DOHH2 (cell line): Measurements from ENCODE around the gene ACOT12.

Experiments used
- H3F3A ChIP-seq: fragments of 200-600 bp; sonication (generic), shearing (Covaris generic); 2 replicates; pipeline ENCODE4 v1.6.0; 2016; ENCODE audit warnings: antibody characterized with exemption, mild to moderate bottlenecking; ENCODE audit not compliant: control insufficient read depth, insufficient read depth
- H3K27ac ChIP-seq: fragments of 200-600 bp; sonication (generic); 2 replicates; pipeline ENCODE4 v1.5.1; 2014; ENCODE audit warnings: low read depth, mild to moderate bottlenecking, low read length, moderate library complexity
- H3K27me3 ChIP-seq: fragments of 200-600 bp; sonication (generic); 2 replicates; pipeline ENCODE4 v1.6.1; 2014; ENCODE audit warnings: mild to moderate bottlenecking, low read length, mixed read lengths; ENCODE audit not compliant: control insufficient read depth
- H3K36me3 ChIP-seq: fragments of 200-600 bp; sonication (generic); 2 replicates; pipeline ENCODE4 v1.6.1; 2014; ENCODE audit warnings: mild to moderate bottlenecking, low read length, moderate library complexity, mixed read lengths; ENCODE audit not compliant: control insufficient read depth
- H3K4me1 ChIP-seq: fragments of 200-600 bp; sonication (generic); 2 replicates; pipeline ENCODE4 v1.6.1; 2014; ENCODE audit warnings: mild to moderate bottlenecking, low read length, mixed read lengths; ENCODE audit not compliant: control insufficient read depth
- H3K4me2 ChIP-seq: fragments of 200-600 bp; sonication (generic); 2 replicates; pipeline ENCODE4 v1.6.0; 2014; ENCODE audit warnings: mild to moderate bottlenecking, low read length, moderate library complexity
- H3K4me3 ChIP-seq: fragments of 200-600 bp; sonication (generic); 2 replicates; pipeline ENCODE4 v1.5.1; 2014; ENCODE audit warnings: mild to moderate bottlenecking, low read length, mixed read lengths
- H3K79me2 ChIP-seq: fragments of 200-600 bp; sonication (generic); 2 replicates; pipeline ENCODE4 v1.6.1; 2014; ENCODE audit warnings: mild to moderate bottlenecking, low read length, mixed read lengths; ENCODE audit not compliant: control insufficient read depth
- H3K9me2 ChIP-seq: fragments of 200-600 bp; sonication (generic); replicated peaks from 2 replicates; pipeline ENCODE4 v1.6.1; 2014; ENCODE audit warnings: mild to moderate bottlenecking, low read length, mixed read lengths; ENCODE audit not compliant: control insufficient read depth
- H3K9me3 ChIP-seq: fragments of 200-600 bp; sonication (generic); 2 replicates; pipeline ENCODE4 v1.6.1; 2014; ENCODE audit warnings: antibody characterized with exemption, low read length, mixed read lengths; ENCODE audit not compliant: control insufficient read depth, insufficient read depth
- H4K20me1 ChIP-seq: fragments of 200-600 bp; sonication (generic); 2 replicates; pipeline ENCODE4 v1.6.0; 2014; ENCODE audit warnings: low read depth, mild to moderate bottlenecking, antibody characterized with exemption, low read length, moderate library complexity; ENCODE audit not compliant: control insufficient read depth, insufficient read depth
- EZH2phosphoT487 ChIP-seq: fragments of 200-600 bp; sonication (generic); IDR thresholded peaks from 2 replicates; pipeline ENCODE4 v1.6.1; 2017; ENCODE audit warnings: borderline replicate concordance, mild to moderate bottlenecking, antibody characterized with exemption, low read length, moderate library complexity, mixed read lengths
- TF ChIP-seq, protein P1 (sequence below): fragments of 200-600 bp; sonication (generic); IDR thresholded peaks from one replicate; pipeline ENCODE4 v1.5.1; 2014; ENCODE audit warnings: antibody characterized with exemption, mild to moderate bottlenecking, low read depth, low read length; ENCODE audit not compliant: poor library complexity, severe bottlenecking

Gene ACOT12

GRCh38 chr5:81361600-81361999 is 32.3 kb downstream of the ACOT12 start:
- Histone ChIP-seq H3K4me2 (no peak overlapping the region), H3K4me3 (no peak overlapping the region), H3K27me3 (peaks cover 5% of the 10 kb centered on the region; the same call in 1 of the 2 replicates), H3K4me1 (no peaks in the 10 kb centered on the region), H3K9me3 (no peaks in the 10 kb centered on the region), H3F3A (no peaks in the 10 kb centered on the region), H3K79me2 (no peaks in the 10 kb centered on the region), H3K27ac (no peak overlapping the region), H3K9me2 (no peaks in the 10 kb centered on the region), H3K36me3 (no peaks in the 10 kb centered on the region), H4K20me1 (no peaks in the 10 kb centered on the region)
- TF ChIP-seq EZH2phosphoT487, result no peak
- TF ChIP-seq, protein P1, sequence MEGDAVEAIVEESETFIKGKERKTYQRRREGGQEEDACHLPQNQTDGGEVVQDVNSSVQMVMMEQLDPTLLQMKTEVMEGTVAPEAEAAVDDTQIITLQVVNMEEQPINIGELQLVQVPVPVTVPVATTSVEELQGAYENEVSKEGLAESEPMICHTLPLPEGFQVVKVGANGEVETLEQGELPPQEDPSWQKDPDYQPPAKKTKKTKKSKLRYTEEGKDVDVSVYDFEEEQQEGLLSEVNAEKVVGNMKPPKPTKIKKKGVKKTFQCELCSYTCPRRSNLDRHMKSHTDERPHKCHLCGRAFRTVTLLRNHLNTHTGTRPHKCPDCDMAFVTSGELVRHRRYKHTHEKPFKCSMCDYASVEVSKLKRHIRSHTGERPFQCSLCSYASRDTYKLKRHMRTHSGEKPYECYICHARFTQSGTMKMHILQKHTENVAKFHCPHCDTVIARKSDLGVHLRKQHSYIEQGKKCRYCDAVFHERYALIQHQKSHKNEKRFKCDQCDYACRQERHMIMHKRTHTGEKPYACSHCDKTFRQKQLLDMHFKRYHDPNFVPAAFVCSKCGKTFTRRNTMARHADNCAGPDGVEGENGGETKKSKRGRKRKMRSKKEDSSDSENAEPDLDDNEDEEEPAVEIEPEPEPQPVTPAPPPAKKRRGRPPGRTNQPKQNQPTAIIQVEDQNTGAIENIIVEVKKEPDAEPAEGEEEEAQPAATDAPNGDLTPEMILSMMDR, result no peak

- H3K79me2 ChIP-seq, result no peaks in the 10 kb centered on the region
- H3K4me2 ChIP-seq, result no peak overlapping the region
- H3K27me3 ChIP-seq, result peaks cover 5% of the 10 kb centered on the region; the same call in 1 of the 2 replicates
- H4K20me1 ChIP-seq, result no peaks in the 10 kb centered on the region
- H3K9me2 ChIP-seq, result no peaks in the 10 kb centered on the region
- TF ChIP-seq, protein P1, result no peak
- TF ChIP-seq EZH2phosphoT487, result no peak
- H3K4me3 ChIP-seq, result no peak overlapping the region
- no peaks in the 10 kb centered on the region for H3K36me3 ChIP-seq
- H3F3A ChIP-seq, result no peaks in the 10 kb centered on the region
- H3K27ac ChIP-seq, result no peak overlapping the region
- H3K4me1 ChIP-seq, result no peaks in the 10 kb centered on the region
- H3K9me3 ChIP-seq, result no peaks in the 10 kb centered on the region
Measured at GRCh38 chr5:81360640-81361039, 33.3 kb downstream of the ACOT12 start.

- H3K4me1 ChIP-seq, result no peaks in the 10 kb centered on the region
- H3K27me3 ChIP-seq, result peaks cover 5% of the 10 kb centered on the region; the same call in 1 of the 2 replicates
- no peaks in the 10 kb centered on the region for H3K79me2 ChIP-seq
- H3K4me2 ChIP-seq, result no peak overlapping the region
- TF ChIP-seq EZH2phosphoT487, result no peak
- TF ChIP-seq, protein P1, result no peak
- H3K36me3 ChIP-seq, result no peaks in the 10 kb centered on the region
- H3K27ac ChIP-seq, result no peak overlapping the region
- no peaks in the 10 kb centered on the region for H3K9me2 ChIP-seq
- H4K20me1 ChIP-seq, result no peaks in the 10 kb centered on the region
- no peak overlapping the region for H3K4me3 ChIP-seq
- no peaks in the 10 kb centered on the region for H3F3A ChIP-seq
- no peaks in the 10 kb centered on the region for H3K9me3 ChIP-seq
Measured at GRCh38 chr5:81359881-81360280, 34.1 kb downstream of the ACOT12 start.
